OCI-LY1 (cell line): Measurements from ENCODE around the gene B3GALT5.

ENCODE experiments used
- CTCF ChIP-seq: fragments of 200-600 bp; sonication (generic), shearing (Covaris generic); IDR thresholded peaks from 2 replicates; pipeline ENCODE4 v1.5.1; 2017; ENCODE audit warnings: mild to moderate bottlenecking, antibody characterized with exemption, low read length, moderate library complexity, mixed read lengths
- EZH2 ChIP-seq: fragments of 200-600 bp; sonication (generic), shearing (Covaris generic); IDR thresholded peaks from 2 replicates; pipeline ENCODE4 v1.8.0; 2017; ENCODE audit warnings: borderline replicate concordance, mixed run types, mild to moderate bottlenecking, antibody characterized with exemption, low read length, moderate library complexity, mixed read lengths

GRCh38 chr21:39640754-39641153 lies 28.0 kb downstream of the B3GALT5 start:
- TF ChIP-seq CTCF (no peak), EZH2 (no peak)
